Chondrocyte (in vitro differentiated cells): Measurements from ENCODE around the gene TENT4A. TPM values are rescaled to one million over a fixed set of nuclear protein-coding genes. Genes with fewer than 3 reads are reported as not detected.

Experiments
- DNase-seq: peaks from one replicate; pipeline ENCODE4 v3.0.0; 2021; ENCODE audit warnings: mixed read lengths, low spot score
- H3K27ac Mint-ChIP-seq: one replicate; pipeline ENCODE4 v1.8.0; 2021; ENCODE audit warnings: mild to moderate bottlenecking, moderate library complexity, mixed read lengths; ENCODE audit not compliant: unreplicated experiment
- H3K27me3 Mint-ChIP-seq: 2 replicates; pipeline ENCODE4 v1.8.0; 2021; ENCODE audit warnings: low read depth, mixed read lengths
- H3K36me3 Mint-ChIP-seq: 2 replicates; pipeline ENCODE4 v1.8.0; 2021; ENCODE audit warnings: low read depth, mixed read lengths
- H3K4me1 Mint-ChIP-seq: 2 replicates; pipeline ENCODE4 v1.8.0; 2021; ENCODE audit warnings: low read depth, mild to moderate bottlenecking, mixed read lengths
- H3K4me3 Mint-ChIP-seq: one replicate; pipeline ENCODE4 v1.8.0; 2021; ENCODE audit warnings: mild to moderate bottlenecking, moderate library complexity, mixed read lengths; ENCODE audit not compliant: unreplicated experiment
- H3K9me3 Mint-ChIP-seq: 2 replicates; pipeline ENCODE4 v1.8.0; 2021; ENCODE audit warnings: low read depth, mixed read lengths
- CTCF ChIP-seq: fragments of 200-600 bp; sonication (generic); IDR thresholded peaks from 2 replicates; pipeline ENCODE4 v1.5.0; 2021; ENCODE audit warnings: antibody characterized with exemption, mild to moderate bottlenecking, moderate library complexity
- total RNA-seq: library from RNA; stranded (reverse); gene quantifications from 3 replicates; pipeline ENCODE4 v1.2.1, GENCODE V29; 2021

The TENT4A gene
- total RNA-seq, 1 donor from 2014 or later: 21.5 TPM

- Mint-ChIP-seq H3K4me3 (no peak overlapping the region), H3K36me3 (peaks cover 2% of the 10 kb centered on the region), H3K9me3 (peaks cover 7% of the 10 kb centered on the region), H3K4me1 (no peaks in the 10 kb centered on the region), H3K27ac (no peak overlapping the region), H3K27me3 (peaks cover 6% of the 10 kb centered on the region)
- DNase-seq: no peak
- TF ChIP-seq CTCF: no peak
These were observed 34.8 kb upstream of the TENT4A start for GRCh38 chr5:6678385-6678784.

GRCh38 chr5:6680922-6681321 lies 32.3 kb upstream of the TENT4A start:
- H3K4me3 Mint-ChIP-seq: no peak overlapping the region
- H3K27me3 Mint-ChIP-seq: peaks cover 6% of the 10 kb centered on the region
- no peak for TF ChIP-seq CTCF
- H3K9me3 Mint-ChIP-seq: peaks cover 2% of the 10 kb centered on the region
- H3K36me3 Mint-ChIP-seq: no peaks in the 10 kb centered on the region
- no peak for DNase-seq
- H3K4me1 Mint-ChIP-seq: no peaks in the 10 kb centered on the region
- H3K27ac Mint-ChIP-seq: no peak overlapping the region

- DNase-seq: no peak
- no peaks in the 10 kb centered on the region for H3K36me3 Mint-ChIP-seq
These were observed 31.6 kb upstream of the TENT4A start for GRCh38 chr5:6681682-6682081.

GRCh38 chr5:6682239-6682638 lies 31.0 kb upstream of the TENT4A start:
- TF ChIP-seq CTCF: no peak
- Mint-ChIP-seq H3K4me1 (peaks cover 5% of the 10 kb centered on the region), H3K27me3 (peaks cover 6% of the 10 kb centered on the region), H3K27ac (no peak overlapping the region), H3K36me3 (no peaks in the 10 kb centered on the region), H3K4me3 (no peak overlapping the region), H3K9me3 (no peaks in the 10 kb centered on the region)
- DNase-seq: no peak

More at GRCh38 chr5:6681682-6682081, 31.6 kb upstream of the TENT4A start:
- H3K9me3 Mint-ChIP-seq: no peaks in the 10 kb centered on the region
- TF ChIP-seq CTCF: no peak
- peaks cover 2% of the 10 kb centered on the region for H3K4me1 Mint-ChIP-seq
- H3K27me3 Mint-ChIP-seq: peaks cover 6% of the 10 kb centered on the region
- no peak overlapping the region for H3K4me3 Mint-ChIP-seq
- no peak overlapping the region for H3K27ac Mint-ChIP-seq

- no peak for DNase-seq
- H3K4me3 Mint-ChIP-seq: no peak overlapping the region
These were observed 30.0 kb upstream of the TENT4A start for GRCh38 chr5:6683241-6683640.

More at GRCh38 chr5:6683241-6683640, 30.0 kb upstream of the TENT4A start:
- Mint-ChIP-seq H3K36me3 (no peaks in the 10 kb centered on the region), H3K9me3 (no peaks in the 10 kb centered on the region), H3K4me1 (peaks cover 9% of the 10 kb centered on the region), H3K27me3 (peaks cover 6% of the 10 kb centered on the region), H3K27ac (no peak overlapping the region)
- no peak for TF ChIP-seq CTCF
